ENCODE data around the gene USP37. TPM values are rescaled to one million over a fixed set of nuclear protein-coding genes. Genes with fewer than 3 reads are reported as not detected.

Gene USP37
- total RNA-seq, 3 donors from 2014 or later: 11.5 to 14.3 (median 11.6) TPM

DNA sequence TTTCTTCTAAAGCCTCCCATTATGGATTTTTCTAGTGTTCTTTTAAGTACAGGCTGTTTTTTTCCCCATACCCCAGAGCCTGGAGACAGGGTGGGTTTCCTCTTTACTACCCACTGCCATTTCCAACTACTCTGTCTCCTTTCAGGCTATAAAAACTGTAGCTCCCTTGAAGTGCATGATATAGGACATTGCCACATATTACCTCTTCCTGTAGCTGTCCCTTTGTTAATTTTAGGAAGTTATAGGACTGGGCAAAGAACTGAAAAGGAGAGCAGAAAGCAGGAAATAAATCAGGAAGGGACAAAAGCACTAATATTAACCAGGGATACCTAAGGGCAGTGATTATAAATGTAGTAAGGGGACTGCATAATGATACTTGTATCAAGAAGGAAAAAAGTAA is 95.2 kb downstream of the USP37 start:
- DNase-seq: no peak
- no peak for TF ChIP-seq CTCF (IDR thresholded peaks at IDR 0.05)
- ATAC-seq: no peak
- Histone ChIP-seq H3K9me3 (no peaks in the 10 kb centered on the region), H3K36me3 (ENCODE audit: low read depth) (no peaks in the 10 kb centered on the region), H3K4me1 (ENCODE audit: low read depth) (no peaks in the 10 kb centered on the region), H3K4me3 (no peak overlapping the region)
- intact Hi-C loops (cut with DNase I, micrococcal nuclease): no loop called here

GRCh38 chr2:218471982-218472381 is 96.2 kb downstream of the USP37 start:
- peak; percentile 33 for ATAC-seq

DNA sequence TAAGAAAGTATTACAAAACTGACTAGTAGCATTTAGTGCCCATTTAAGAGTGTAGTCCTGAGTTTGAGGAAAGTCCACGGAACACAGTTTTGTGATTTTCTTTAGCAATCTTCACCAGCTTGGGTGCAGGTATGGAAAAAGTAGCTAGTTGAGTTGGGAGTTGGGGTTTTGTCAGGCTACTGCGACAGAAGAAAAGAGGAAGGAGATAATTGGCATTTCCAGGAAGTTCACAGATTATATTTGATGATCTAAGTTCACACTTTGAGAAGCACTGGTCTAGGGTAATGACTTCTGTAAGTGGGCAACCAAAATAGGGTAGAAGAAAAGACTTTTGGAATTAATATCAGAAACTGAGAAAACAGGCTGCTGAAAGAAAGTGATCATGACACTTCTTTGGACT is 97.1 kb downstream of the USP37 start:
- H3K36me3 ChIP-seq (ENCODE audit: low read depth): no peaks in the 10 kb centered on the region
- H3K4me1 ChIP-seq (ENCODE audit: low read depth): no peaks in the 10 kb centered on the region
- no peak for TF ChIP-seq CTCF (IDR thresholded peaks at IDR 0.05)
- ATAC-seq (no peak), DNase-seq (no peak)
- no peak overlapping the region for H3K4me3 ChIP-seq
- intact Hi-C loops (cut with DNase I, micrococcal nuclease): no loop called here
- no peaks in the 10 kb centered on the region for H3K9me3 ChIP-seq

More at GRCh38 chr2:218471982-218472381, 96.2 kb downstream of the USP37 start:
- no peaks in the 10 kb centered on the region for H3K9me3 ChIP-seq
- no peak overlapping the region for H3K4me3 ChIP-seq
- DNase-seq: peak in 1 of 3 donors; percentile 16
- intact Hi-C loops (cut with DNase I, micrococcal nuclease): no loop called here
- H3K36me3 ChIP-seq (ENCODE audit: low read depth): no peaks in the 10 kb centered on the region
- no peaks in the 10 kb centered on the region for H3K4me1 ChIP-seq (ENCODE audit: low read depth)
- TF ChIP-seq CTCF (IDR thresholded peaks at IDR 0.05): no peak

DNA sequence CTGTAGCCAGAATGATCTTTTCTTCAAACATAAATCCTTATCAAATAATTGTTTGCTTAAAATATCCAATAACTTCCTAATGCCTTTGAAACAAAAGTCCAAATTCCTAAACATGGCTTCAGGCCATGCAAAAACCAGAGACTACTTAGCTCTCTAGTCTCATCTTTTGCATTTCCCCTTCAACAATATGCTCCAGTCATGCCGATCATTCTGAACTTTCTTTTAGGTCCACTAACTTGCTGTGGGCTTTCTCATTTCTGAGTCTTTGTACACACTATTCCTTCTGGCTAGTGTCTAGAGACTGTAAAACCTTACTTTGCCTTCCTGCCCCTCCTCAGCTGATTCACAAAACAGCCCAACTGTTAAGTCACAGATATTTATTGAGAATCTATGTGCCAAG is 97.7 kb downstream of the USP37 start:
- intact Hi-C loops (cut with DNase I, micrococcal nuclease): no loop called here
- TF ChIP-seq CTCF (IDR thresholded peaks at IDR 0.05): no peak
- Histone ChIP-seq H3K4me3 (no peak overlapping the region), H3K9me3 (no peaks in the 10 kb centered on the region), H3K36me3 (ENCODE audit: low read depth) (no peaks in the 10 kb centered on the region), H3K4me1 (ENCODE audit: low read depth) (no peaks in the 10 kb centered on the region)
- DNase-seq (no peak), ATAC-seq (no peak)

DNA sequence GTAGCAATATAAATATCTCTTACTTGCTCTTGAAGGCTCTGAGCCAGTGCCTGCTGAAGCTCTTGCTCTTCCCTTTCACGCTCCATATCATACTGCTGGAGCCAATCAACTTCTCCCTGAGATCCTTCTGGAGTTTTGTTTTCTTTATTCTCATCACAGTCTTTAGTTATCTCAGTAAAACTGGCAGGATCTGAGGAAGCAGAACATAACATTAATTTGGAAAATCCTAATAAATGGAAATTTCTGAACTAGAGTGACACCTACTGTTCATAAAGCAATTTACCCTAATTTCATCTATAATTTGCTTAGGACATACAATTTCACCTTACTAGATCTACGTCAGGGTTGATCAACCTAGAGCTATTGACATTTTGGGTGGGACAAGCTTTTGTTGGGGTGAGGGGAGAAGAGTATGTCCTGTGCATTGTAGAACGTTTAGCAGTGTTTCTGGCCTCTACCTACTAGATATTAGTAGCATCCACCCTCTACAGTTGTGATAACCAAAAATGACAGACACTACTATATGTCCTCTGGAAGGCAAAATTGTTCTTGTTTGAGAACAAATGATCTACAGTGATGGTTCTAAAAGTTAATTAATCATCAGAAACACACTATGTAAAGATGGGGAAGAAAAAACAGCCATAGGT is 102.0 kb downstream of the USP37 start:
- H3K36me3 ChIP-seq (ENCODE audit: low read depth): no peaks in the 10 kb centered on the region
- no peak overlapping the region for H3K4me3 ChIP-seq
- TF ChIP-seq CTCF (IDR thresholded peaks at IDR 0.05): peak; percentile 19
- DNase-seq: no peak
- H3K9me3 ChIP-seq: no peaks in the 10 kb centered on the region
- intact Hi-C loops (cut with DNase I, micrococcal nuclease): no loop called here
- peak; percentile 57 for ATAC-seq
- no peaks in the 10 kb centered on the region for H3K4me1 ChIP-seq (ENCODE audit: low read depth)

DNA sequence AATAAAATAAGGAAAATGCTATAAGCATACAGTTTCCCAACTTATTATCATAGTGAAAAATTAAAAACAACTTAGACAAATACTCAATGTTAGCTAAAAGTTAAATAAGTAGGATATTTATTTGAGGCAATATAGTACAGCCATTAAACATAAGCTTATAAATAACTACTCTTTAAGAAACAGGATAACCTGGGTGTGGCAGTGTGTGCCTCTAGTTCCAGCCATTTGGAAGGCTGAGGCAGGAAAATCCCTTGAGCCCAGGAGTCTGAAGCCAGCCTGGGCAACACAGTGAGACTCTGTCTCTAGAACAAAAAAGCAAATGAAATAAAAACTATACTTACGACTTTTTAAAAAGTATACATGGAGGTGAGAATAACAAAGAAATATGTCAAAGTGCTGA is 109.6 kb downstream of the USP37 start:
- ATAC-seq: no peak
- no peaks in the 10 kb centered on the region for H3K9me3 ChIP-seq

More for the DNA sequence above, 109.6 kb downstream of the USP37 start:
- H3K36me3 ChIP-seq (ENCODE audit: low read depth): no peaks in the 10 kb centered on the region
- TF ChIP-seq CTCF (IDR thresholded peaks at IDR 0.05): no peak
- intact Hi-C loops (cut with DNase I, micrococcal nuclease): no loop called here
- no peak overlapping the region for H3K4me3 ChIP-seq
- H3K4me1 ChIP-seq (ENCODE audit: low read depth): no peaks in the 10 kb centered on the region
- DNase-seq: no peak
